Bronchial epithelial cell (primary cell): Measurements from ENCODE around the gene PLA2G4A. TPM values are rescaled to one million over a fixed set of nuclear protein-coding genes. Genes with fewer than 3 reads are reported as not detected.

Experiments used
- DNase-seq: peaks from one replicate; pipeline ENCODE4 v3.0.0-alpha.2; 2010; ENCODE audit warnings: low read depth
- FAIRE-seq: peaks from 2 replicates; lab custom pipeline; 2011; peaks lifted over from hg19 to GRCh38; lab: Jason Lieb, UNC
- H3K27me3 ChIP-seq: 2 replicates; pipeline ENCODE4 v1.5.1; 2011; ENCODE audit warnings: low read length; ENCODE audit not compliant: control insufficient read depth, insufficient read depth
- H3K36me3 ChIP-seq: 2 replicates; pipeline ENCODE4 v1.5.1; 2011; ENCODE audit warnings: low read length; ENCODE audit not compliant: control insufficient read depth, insufficient read depth
- H3K4me3 ChIP-seq: 2 replicates; pipeline ENCODE4 v1.5.1; 2011; ENCODE audit warnings: mild to moderate bottlenecking, low read depth, low read length, control low read depth
- CTCF ChIP-seq: IDR thresholded peaks from 2 replicates; pipeline ENCODE4 v1.5.1; 2011; ENCODE audit warnings: mild to moderate bottlenecking, moderate library complexity, low read length, control low read depth, inconsistent platforms; ENCODE audit not compliant: insufficient read depth, severe bottlenecking
- total RNA-seq: library from RNA; depleted of rRNA; stranded (reverse); fragments of >200 nt; gene quantifications from 2 replicates; pipeline ENCODE4 v1.2.1, GENCODE V29; 2014

Gene PLA2G4A
- total RNA-seq, 1 donor from 2014 or later = 5.5 TPM

GRCh38 chr1:186799689-186800054, 29.1 kb upstream of the PLA2G4A start:
- Histone ChIP-seq H3K36me3 (no peaks in the 10 kb centered on the region), H3K27me3 (no peaks in the 10 kb centered on the region), H3K4me3 (no peak overlapping the region)
- TF ChIP-seq CTCF = no peak
- DNase-seq (no peak), FAIRE-seq (no peak)

GRCh38 chr1:186802388-186802787, 26.4 kb upstream of the PLA2G4A start:
- no peak for DNase-seq
- H3K27me3 ChIP-seq = no peaks in the 10 kb centered on the region
- no peak for TF ChIP-seq CTCF
- FAIRE-seq = no peak
- H3K4me3 ChIP-seq = no peak overlapping the region
- no peaks in the 10 kb centered on the region for H3K36me3 ChIP-seq

GRCh38 chr1:186804679-186805078, 24.1 kb upstream of the PLA2G4A start:
- no peak for FAIRE-seq
- Histone ChIP-seq H3K27me3 (no peaks in the 10 kb centered on the region), H3K36me3 (no peaks in the 10 kb centered on the region), H3K4me3 (no peak overlapping the region)
- TF ChIP-seq CTCF = no peak
- DNase-seq = no peak

- no peaks in the 10 kb centered on the region for H3K36me3 ChIP-seq
- H3K4me3 ChIP-seq = no peak overlapping the region
- no peaks in the 10 kb centered on the region for H3K27me3 ChIP-seq
- FAIRE-seq = no peak
- TF ChIP-seq CTCF = peak; percentile 52
- DNase-seq = peak; percentile 64
Observed at GRCh38 chr1:186806477-186806876, 22.3 kb upstream of the PLA2G4A start.

- no peak for FAIRE-seq
- Histone ChIP-seq H3K27me3 (no peaks in the 10 kb centered on the region), H3K4me3 (no peak overlapping the region), H3K36me3 (no peaks in the 10 kb centered on the region)
- no peak for DNase-seq
- TF ChIP-seq CTCF = no peak
Observed at GRCh38 chr1:186807163-186807562, 21.6 kb upstream of the PLA2G4A start.

GRCh38 chr1:186811892-186812291, 16.9 kb upstream of the PLA2G4A start:
- H3K36me3 ChIP-seq = no peaks in the 10 kb centered on the region
- H3K4me3 ChIP-seq = no peak overlapping the region
- DNase-seq (no peak), FAIRE-seq (no peak)
- H3K27me3 ChIP-seq = no peaks in the 10 kb centered on the region
- TF ChIP-seq CTCF = no peak
